ENCODE data around the gene OR5B21. TPM values are rescaled to one million over a fixed set of nuclear protein-coding genes. Genes with fewer than 3 reads are reported as not detected.

The OR5B21 gene
- total RNA-seq, 1 experiment from 2014 or later, result not detected

GRCh38 chr11:58526721-58527120, 18.8 kb upstream of the OR5B21 start:
- intact Hi-C loops (cut with micrococcal nuclease; ENCODE audit: unreplicated experiment), result loop anchor here (10.0 kb wide), 1 partner anchor 722 kb away; no protein-coding TSS in a partner anchor

GRCh38 chr11:58525037-58525614, 17.2 kb upstream of the OR5B21 start:
- intact Hi-C loops (cut with micrococcal nuclease; ENCODE audit: unreplicated experiment), result loop anchor here (10.0 kb wide), 1 partner anchor 720 kb away; no protein-coding TSS in a partner anchor
- no peak for TF ChIP-seq EZH2 (IDR thresholded peaks at IDR 0.05; ENCODE audit: borderline replicate concordance, low read depth, low read length, poor library complexity, severe bottlenecking)
- H3K27ac ChIP-seq (ENCODE audit: low read depth, low read length, poor library complexity, severe bottlenecking), result no peak overlapping the region
- no peak for DNase-seq (ENCODE audit: low spot score)
- H3K4me3 ChIP-seq (ENCODE audit: low read depth, low read length, poor library complexity, severe bottlenecking), result no peak overlapping the region
- H3K36me3 ChIP-seq (ENCODE audit: insufficient read depth, low read length, poor library complexity, severe bottlenecking), result no peaks in the 10 kb centered on the region
- no peaks in the 10 kb centered on the region for H3K9me3 ChIP-seq (ENCODE audit: low read depth, low read length, poor library complexity, severe bottlenecking)
- ChIA-PET CTCF (no interaction called here), POLR2A (ENCODE audit: low non-redundant PET) (no interaction called here)
- H3K27me3 ChIP-seq (replicated peaks; ENCODE audit: insufficient read depth, low read depth, low read length, poor library complexity), result peaks cover 3% of the 10 kb centered on the region
- no peaks in the 10 kb centered on the region for H3K4me1 ChIP-seq (ENCODE audit: insufficient read depth, low read length, poor library complexity, severe bottlenecking)
- BruUV-seq (replicated peaks), result no TSS peak

More at GRCh38 chr11:58526721-58527120, 18.8 kb upstream of the OR5B21 start:
- Histone ChIP-seq H3K4me3 (ENCODE audit: low read depth, low read length, poor library complexity, severe bottlenecking) (no peak overlapping the region), H3K9me3 (ENCODE audit: low read depth, low read length, poor library complexity, severe bottlenecking) (no peaks in the 10 kb centered on the region), H3K27ac (ENCODE audit: low read depth, low read length, poor library complexity, severe bottlenecking) (no peak overlapping the region), H3K36me3 (ENCODE audit: insufficient read depth, low read length, poor library complexity, severe bottlenecking) (no peaks in the 10 kb centered on the region), H3K27me3 (replicated peaks; ENCODE audit: insufficient read depth, low read depth, low read length, poor library complexity) (no peaks in the 10 kb centered on the region), H3K4me1 (ENCODE audit: insufficient read depth, low read length, poor library complexity, severe bottlenecking) (no peaks in the 10 kb centered on the region)
- TF ChIP-seq, protein P1, sequence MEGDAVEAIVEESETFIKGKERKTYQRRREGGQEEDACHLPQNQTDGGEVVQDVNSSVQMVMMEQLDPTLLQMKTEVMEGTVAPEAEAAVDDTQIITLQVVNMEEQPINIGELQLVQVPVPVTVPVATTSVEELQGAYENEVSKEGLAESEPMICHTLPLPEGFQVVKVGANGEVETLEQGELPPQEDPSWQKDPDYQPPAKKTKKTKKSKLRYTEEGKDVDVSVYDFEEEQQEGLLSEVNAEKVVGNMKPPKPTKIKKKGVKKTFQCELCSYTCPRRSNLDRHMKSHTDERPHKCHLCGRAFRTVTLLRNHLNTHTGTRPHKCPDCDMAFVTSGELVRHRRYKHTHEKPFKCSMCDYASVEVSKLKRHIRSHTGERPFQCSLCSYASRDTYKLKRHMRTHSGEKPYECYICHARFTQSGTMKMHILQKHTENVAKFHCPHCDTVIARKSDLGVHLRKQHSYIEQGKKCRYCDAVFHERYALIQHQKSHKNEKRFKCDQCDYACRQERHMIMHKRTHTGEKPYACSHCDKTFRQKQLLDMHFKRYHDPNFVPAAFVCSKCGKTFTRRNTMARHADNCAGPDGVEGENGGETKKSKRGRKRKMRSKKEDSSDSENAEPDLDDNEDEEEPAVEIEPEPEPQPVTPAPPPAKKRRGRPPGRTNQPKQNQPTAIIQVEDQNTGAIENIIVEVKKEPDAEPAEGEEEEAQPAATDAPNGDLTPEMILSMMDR (conservative IDR thresholded peaks at IDR 0.05; ENCODE audit: low read depth, low read length), result no peak
- TF ChIP-seq EZH2 (IDR thresholded peaks at IDR 0.05; ENCODE audit: borderline replicate concordance, low read depth, low read length, poor library complexity, severe bottlenecking), result no peak
- DNase-seq (ENCODE audit: low spot score), result no peak
- ChIA-PET CTCF (no interaction called here), POLR2A (ENCODE audit: low non-redundant PET) (no interaction called here)
- no TSS peak for BruUV-seq (replicated peaks)

DNA sequence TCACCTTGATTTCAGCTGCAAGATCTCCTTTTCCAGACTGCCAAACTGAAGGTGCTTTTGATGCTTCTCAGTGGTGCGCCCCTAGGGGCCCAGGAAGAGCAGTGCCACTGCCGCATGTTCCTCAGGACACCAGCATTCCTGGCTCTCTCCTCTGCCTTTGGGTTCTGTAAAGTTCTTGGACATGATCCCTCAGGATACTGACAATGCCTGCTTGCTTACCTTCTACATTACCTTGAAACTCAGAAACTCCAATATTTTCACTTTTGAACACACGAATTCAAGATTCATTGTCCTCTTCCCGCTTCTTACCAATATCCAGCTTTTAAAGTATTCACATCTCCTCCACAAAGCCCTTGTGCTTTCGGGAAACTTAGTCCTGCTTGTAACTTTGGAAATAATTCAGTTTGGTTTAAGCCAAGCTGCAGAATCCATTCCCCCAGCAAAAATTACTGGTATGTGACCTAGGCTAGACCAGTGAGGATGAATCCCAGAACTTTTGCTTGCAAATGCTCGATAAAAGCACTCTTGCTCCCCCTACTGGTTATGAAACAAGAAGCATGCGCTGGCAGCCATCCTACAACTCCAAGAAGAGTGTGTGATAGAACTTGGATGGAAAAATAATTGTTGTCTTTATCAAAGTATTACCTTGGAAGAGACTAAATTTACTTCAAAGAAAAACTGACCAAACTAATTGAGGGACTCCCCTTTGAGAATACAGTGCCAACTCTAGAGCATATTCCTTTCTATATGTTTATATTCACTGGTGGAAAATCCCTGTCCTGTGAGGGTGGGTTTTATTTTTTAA, 16.5 kb upstream of the OR5B21 start:
- intact Hi-C loops (cut with micrococcal nuclease; ENCODE audit: unreplicated experiment), result loop anchor here (10.0 kb wide), 1 partner anchor 720 kb away; no protein-coding TSS in a partner anchor
- no peaks in the 10 kb centered on the region for H3K36me3 ChIP-seq (ENCODE audit: insufficient read depth, low read length, poor library complexity, severe bottlenecking)
- peak overlapping the region; percentile 15 for H3K4me3 ChIP-seq (ENCODE audit: low read depth, low read length, poor library complexity, severe bottlenecking)
- H3K9me3 ChIP-seq (ENCODE audit: low read depth, low read length, poor library complexity, severe bottlenecking), result no peaks in the 10 kb centered on the region
- peak; percentile 88 for DNase-seq (ENCODE audit: low spot score)
- no TSS peak for BruUV-seq (replicated peaks)
- H3K4me1 ChIP-seq (ENCODE audit: insufficient read depth, low read length, poor library complexity, severe bottlenecking), result no peaks in the 10 kb centered on the region
- no peak overlapping the region for H3K27ac ChIP-seq (ENCODE audit: low read depth, low read length, poor library complexity, severe bottlenecking)
- ChIA-PET POLR2A (ENCODE audit: low non-redundant PET) (interaction anchor here (0.6 kb wide), 1 partner anchor 32 kb away, joined by 11 read pairs; no protein-coding TSS in a partner anchor), CTCF (interaction anchor here (1.1 kb wide), 1 partner anchor 680 kb away, joined by 5 read pairs; no protein-coding TSS in a partner anchor)
- no peak for TF ChIP-seq EZH2 (IDR thresholded peaks at IDR 0.05; ENCODE audit: borderline replicate concordance, low read depth, low read length, poor library complexity, severe bottlenecking)
- TF ChIP-seq, protein P1 (conservative IDR thresholded peaks at IDR 0.05; ENCODE audit: low read depth, low read length), result peak; percentile 72
- H3K27me3 ChIP-seq (replicated peaks; ENCODE audit: insufficient read depth, low read depth, low read length, poor library complexity), result peaks cover 8% of the 10 kb centered on the region
